Tibial nerve (tissue), 4 donors: Measurements from ENCODE around the gene MBLAC2. TPM values are rescaled to one million over a fixed set of nuclear protein-coding genes. Genes with fewer than 3 reads are reported as not detected.

Source experiments
- DNase-seq, 2 donors: peaks; one replicate each; pipeline ENCODE4 v3.0.0-alpha.2; 2019; ENCODE audit warnings: low spot score in 2 of 2
- H3K27ac ChIP-seq, 4 donors: fragments of 200-600 bp; sonication (generic) in 3 of 4; one replicate each; pipeline ENCODE4 v1.5.1; 2017 to 2019; ENCODE audit warnings: mild to moderate bottlenecking in 1 of 4
- H3K27me3 ChIP-seq, 2 donors: fragments of 200-600 bp; sonication (generic) in 1 of 2; one replicate each; pipeline versions ENCODE4 v1.5.1 to v1.6.0; 2017 to 2019
- H3K36me3 ChIP-seq, 3 donors: fragments of 200-600 bp; sonication (generic); one replicate each; pipeline ENCODE4 v1.5.1; 2018 to 2019
- H3K4me1 ChIP-seq, 4 donors: fragments of 200-600 bp; sonication (generic) in 3 of 4; one replicate each; pipeline ENCODE4 v1.5.1; 2017 to 2019
- H3K4me3 ChIP-seq, 4 donors: fragments of 200-600 bp; sonication (generic) in 3 of 4; one replicate each; pipeline ENCODE4 v1.5.1; 2017 to 2019; ENCODE audit warnings: mild to moderate bottlenecking in 1 of 4, moderate library complexity in 1 of 4
- H3K9me3 ChIP-seq, 4 donors: fragments of 200-600 bp; sonication (generic) in 3 of 4; one replicate each; pipeline ENCODE4 v1.5.1; 2017 to 2019
- EP300 ChIP-seq, 2 donors: sonication (generic); formaldehyde crosslinking; IDR thresholded peaks; one replicate each; pipeline ENCODE4 v1.6.1; 2017; ENCODE audit warnings: antibody characterized with exemption in 2 of 2, mild to moderate bottlenecking in 1 of 2
- POLR2A ChIP-seq, 2 donors: fragments of 450-650 bp; IDR thresholded peaks; one replicate each; pipeline ENCODE4 v1.6.1; 2017; ENCODE audit warnings: antibody characterized with exemption in 2 of 2, mild to moderate bottlenecking in 2 of 2, moderate library complexity in 2 of 2
- WGBS, 2 donors: methylation state at CpG; one replicate each; pipeline ENCODE4 v1.1.5; 2018; 5-methylcytosine and 5-hydroxymethylcytosine counted together
- total RNA-seq, 4 donors: library from RNA; depleted of rRNA; stranded (reverse); fragments of >200 nt; gene quantifications; one replicate each; pipeline ENCODE4 v1.1.0, GENCODE V29; 2016
- TF ChIP-seq, protein P1 (sequence below), 5 experiments: fragments of 200-600 bp in 3 of 5; fragments of 450-650 bp in 2 of 5; sonication (generic) in 3 of 5; IDR thresholded peaks; one replicate each; pipeline ENCODE4 v1.5.1; 2016 to 2019; ENCODE audit warnings: antibody characterized with exemption in 5 of 5, mild to moderate bottlenecking in 3 of 5, moderate library complexity in 2 of 5

MBLAC2 gene
- total RNA-seq, 4 donors from 2014 or later, result 8.2 to 10.5 (median 8.8) TPM

GRCh38 chr5:90410178-90410762 is 64.3 kb downstream of the MBLAC2 start:
- H3K36me3 ChIP-seq, result no peaks in the 10 kb centered on the region
- DNase-seq, result no peak
- H3K27ac ChIP-seq, result peak overlapping the region; percentile 85 to 97 (median 92)
- peak overlapping the region; percentile 45 to 84 (median 66) for H3K4me3 ChIP-seq
- H3K9me3 ChIP-seq, result no peaks in the 10 kb centered on the region
- H3K27me3 ChIP-seq, result no peaks in the 10 kb centered on the region
- peaks cover 0 to 31% (median 4%) of the 10 kb centered on the region in 4 donors for H3K4me1 ChIP-seq
- WGBS, 2 donors, result 2 to 3% methylated on average over 10 of the region's 10 CpGs
- TF ChIP-seq, protein P1, sequence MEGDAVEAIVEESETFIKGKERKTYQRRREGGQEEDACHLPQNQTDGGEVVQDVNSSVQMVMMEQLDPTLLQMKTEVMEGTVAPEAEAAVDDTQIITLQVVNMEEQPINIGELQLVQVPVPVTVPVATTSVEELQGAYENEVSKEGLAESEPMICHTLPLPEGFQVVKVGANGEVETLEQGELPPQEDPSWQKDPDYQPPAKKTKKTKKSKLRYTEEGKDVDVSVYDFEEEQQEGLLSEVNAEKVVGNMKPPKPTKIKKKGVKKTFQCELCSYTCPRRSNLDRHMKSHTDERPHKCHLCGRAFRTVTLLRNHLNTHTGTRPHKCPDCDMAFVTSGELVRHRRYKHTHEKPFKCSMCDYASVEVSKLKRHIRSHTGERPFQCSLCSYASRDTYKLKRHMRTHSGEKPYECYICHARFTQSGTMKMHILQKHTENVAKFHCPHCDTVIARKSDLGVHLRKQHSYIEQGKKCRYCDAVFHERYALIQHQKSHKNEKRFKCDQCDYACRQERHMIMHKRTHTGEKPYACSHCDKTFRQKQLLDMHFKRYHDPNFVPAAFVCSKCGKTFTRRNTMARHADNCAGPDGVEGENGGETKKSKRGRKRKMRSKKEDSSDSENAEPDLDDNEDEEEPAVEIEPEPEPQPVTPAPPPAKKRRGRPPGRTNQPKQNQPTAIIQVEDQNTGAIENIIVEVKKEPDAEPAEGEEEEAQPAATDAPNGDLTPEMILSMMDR (IDR thresholded peaks at IDR 0.05), result no peak
- no peak for TF ChIP-seq POLR2A (IDR thresholded peaks at IDR 0.05)
- TF ChIP-seq EP300 (IDR thresholded peaks at IDR 0.05), result no peak

DNA sequence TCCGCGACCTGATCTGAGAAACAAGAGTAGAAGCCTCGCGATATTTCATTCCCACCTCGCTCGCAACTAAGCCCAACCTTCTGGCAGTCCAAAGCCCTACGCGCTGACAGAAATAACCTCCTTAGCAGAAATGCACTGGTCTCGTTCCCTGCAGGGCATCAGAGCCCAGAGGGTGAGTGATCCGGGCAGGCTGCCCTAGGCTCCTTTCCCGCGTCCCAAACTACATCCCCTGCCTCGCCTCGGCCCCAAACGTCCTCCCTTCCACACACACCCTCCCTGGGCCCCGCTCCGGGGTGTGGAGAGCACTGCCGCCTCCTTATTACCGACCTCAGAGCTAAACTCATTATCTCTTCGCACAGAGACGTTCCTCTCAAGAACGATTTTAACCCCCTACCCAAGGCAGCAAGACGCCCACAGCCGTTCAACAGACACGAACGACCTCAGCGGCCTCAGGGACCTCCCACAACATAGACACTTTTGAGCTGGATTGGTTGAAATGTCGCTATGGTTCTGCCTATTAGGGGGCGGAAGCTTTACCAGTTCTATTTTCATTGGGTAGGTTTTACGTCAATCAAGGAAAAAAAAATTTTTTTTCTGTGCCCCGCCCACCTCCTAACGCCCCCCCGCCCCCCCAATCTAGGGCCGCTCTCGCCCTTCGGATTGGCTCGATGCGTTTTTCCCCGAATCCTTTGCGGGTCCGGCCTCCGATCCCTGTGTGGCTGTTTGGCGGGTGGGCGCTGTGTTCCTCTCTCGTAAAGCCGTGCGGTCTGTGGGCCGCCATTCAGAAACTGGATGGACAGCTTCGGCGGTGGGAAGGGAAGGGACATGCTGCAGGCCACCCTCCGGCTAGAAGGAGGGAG is 65.0 kb downstream of the MBLAC2 start, which contains the start of gene CETN3:
Gene CETN3, minus strand, starts transcription at position 439 of the 860 bp plus-strand sequence. Its CDS starts 95 bp downstream, at position 344.
- 1% methylated on average over 51 of the region's 51 CpGs for WGBS, 2 donors
- peak within 1 kb of the TSS; percentile 50 to 84 (median 72) for H3K4me3 ChIP-seq
- DNase-seq, result peak; percentile 84 to 89
- no peaks in the 10 kb centered on the region for H3K27me3 ChIP-seq
- H3K4me1 ChIP-seq, result peaks cover 0 to 31% (median 4%) of the 10 kb centered on the region in 4 donors
- H3K9me3 ChIP-seq, result no peaks in the 10 kb centered on the region
- peak within 1 kb of the TSS; percentile 85 to 97 (median 94) for H3K27ac ChIP-seq
- no peaks in the 10 kb centered on the region for H3K36me3 ChIP-seq
- TF ChIP-seq EP300 (IDR thresholded peaks at IDR 0.05) (peak in 1 of 2 donors; percentile 96), POLR2A (IDR thresholded peaks at IDR 0.05) (peak; percentile 79 to 86)
- TF ChIP-seq, protein P1 (IDR thresholded peaks at IDR 0.05), result peak in 1 of 5 experiments; percentile 49

GRCh38 chr5:90408571-90409317 is 65.8 kb downstream of the MBLAC2 start:
- no peak for DNase-seq
- Histone ChIP-seq H3K4me1 (peaks cover 0 to 31% (median 4%) of the 10 kb centered on the region in 4 donors), H3K27ac (peak overlapping the region; percentile 85 to 97 (median 94)), H3K4me3 (peak overlapping the region; percentile 50 to 84 (median 72)), H3K27me3 (no peaks in the 10 kb centered on the region), H3K36me3 (peaks cover 0 to 6% (median 0%) of the 10 kb centered on the region in 3 donors), H3K9me3 (no peaks in the 10 kb centered on the region)
- WGBS, 2 donors, result 17 to 20% methylated on average over 14 of the region's 14 CpGs
- TF ChIP-seq, protein P1 (IDR thresholded peaks at IDR 0.05), result no peak
- TF ChIP-seq EP300 (IDR thresholded peaks at IDR 0.05) (no peak), POLR2A (IDR thresholded peaks at IDR 0.05) (no peak)

Other genes starting within 250 kb of the MBLAC2 start
- 10 to 100 TPM in 3 of 4 donors, 1 to 10 TPM in 1; 7.8 to 12.9 (median 10.7) TPM for gene CETN3, start 65.0 kb downstream of the MBLAC2 start, total RNA-seq
- gene POLR3G, start 93 bp upstream of the MBLAC2 start, total RNA-seq, result 1 to 10 TPM; 2.7 to 7.2 (median 4.9) TPM
- 10 to 100 TPM; 12.4 to 16.0 (median 14.4) TPM for gene LYSMD3, start 54.8 kb upstream of the MBLAC2 start, total RNA-seq
- 1 to 10 TPM in 2 of 4 donors, under 1 TPM in 2; 0.39 to 1.9 (median 1.00) TPM for gene ADGRV1, start 84.0 kb upstream of the MBLAC2 start, total RNA-seq